Transverse colon (tissue), 4 donors: ENCODE measurements around the gene KLF2. TPM values are rescaled to one million over a fixed set of nuclear protein-coding genes. Genes with fewer than 3 reads are reported as not detected.
A peak's percentile ranks its signal among the peaks of the same experiment; 100 is the strongest.

ENCODE experiments used
- DNase-seq: peaks from one replicate; pipeline ENCODE4 v3.0.0-alpha.2; 2019
- H3K27ac ChIP-seq, 4 donors: fragments of 200-600 bp; sonication (generic); 2 replicates each; pipeline ENCODE4 v1.5.1; 2016 to 2018; ENCODE audit warnings: inconsistent platforms in 4 of 4
- H3K27me3 ChIP-seq: fragments of 200-600 bp; sonication (generic); 2 replicates; pipeline ENCODE4 v1.5.1; 2017; ENCODE audit warnings: inconsistent platforms
- H3K36me3 ChIP-seq, 4 donors: fragments of 200-600 bp; sonication (generic); 2 replicates each; pipeline ENCODE4 v1.5.1; 2017 to 2019; ENCODE audit warnings: inconsistent platforms in 4 of 4
- H3K4me1 ChIP-seq, 4 donors: fragments of 200-600 bp; sonication (generic); 2 replicates each; pipeline ENCODE4 v1.5.1; 2017 to 2020; ENCODE audit warnings: inconsistent platforms in 4 of 4
- H3K4me3 ChIP-seq, 4 donors: fragments of 200-600 bp; sonication (generic); 1 replicate in 1 of 4; 2 replicates in 3 of 4; pipeline versions ENCODE4 v1.5.1 to v1.6.1; 2017 to 2019; ENCODE audit warnings: inconsistent platforms in 4 of 4
- H3K9me3 ChIP-seq, 2 donors: fragments of 200-600 bp; sonication (generic); 2 replicates each; pipeline ENCODE4 v1.5.1; 2017 to 2019; ENCODE audit warnings: inconsistent platforms in 2 of 2
- EP300 ChIP-seq: sonication (generic); formaldehyde crosslinking; IDR thresholded peaks from one replicate; pipeline ENCODE4 v1.6.1; 2017; ENCODE audit warnings: antibody characterized with exemption, low read depth
- POLR2A ChIP-seq: fragments of 450-650 bp; IDR thresholded peaks from one replicate; pipeline ENCODE4 v1.6.1; 2016; ENCODE audit warnings: antibody characterized with exemption, mild to moderate bottlenecking, moderate library complexity
- POLR2AphosphoS5 ChIP-seq, 3 donors: sonication (generic); formaldehyde crosslinking; IDR thresholded peaks; one replicate each; pipeline ENCODE4 v1.6.1; 2016; ENCODE audit warnings: antibody characterized with exemption in 3 of 3
- WGBS, 2 donors: methylation state at CpG; one replicate each; pipeline ENCODE4 v1.1.5; 2018; ENCODE audit warnings: low coverage in 1 of 2; 5-methylcytosine and 5-hydroxymethylcytosine counted together
- in situ Hi-C, 4 donors: fragments of 200-750 bp; cut with MboI; loops; one replicate each; pipeline versions ENCODE4 v1.15.0 to v1.15.1; 2017; ENCODE audit warnings: low sequenced_read_pairs in 3 of 4, low pct_ligation_motif_present in 1 of 4, low pct_unique_long_range_greater_than_20kb in 1 of 4
- intact Hi-C: fragments of 100-400 bp; cut with DNase I; formaldehyde crosslinking; loops from one replicate; pipeline ENCODE4 v1.15.1; 2023; ENCODE audit warnings: low total_unique reads
- total RNA-seq, 4 donors: library from RNA; depleted of rRNA; stranded (reverse); fragments of >200 nt; gene quantifications; one replicate each; pipeline ENCODE4 v1.1.0, GENCODE V29; 2016
- TF ChIP-seq, protein P1 (sequence below), 5 experiments: fragments of 200-600 bp in 3 of 5; fragments of 450-650 bp in 2 of 5; sonication (generic) in 3 of 5; IDR thresholded peaks; 1 replicate in 2 of 5; 2 replicates in 3 of 5; pipeline ENCODE4 v1.5.1; 2016 to 2017; ENCODE audit warnings: antibody characterized with exemption in 5 of 5, inconsistent platforms in 3 of 5, mild to moderate bottlenecking in 2 of 5, moderate library complexity in 1 of 5

Gene KLF2
- total RNA-seq, 4 donors from 2014 or later, result 19.9 to 74.4 (median 48.9) TPM

- in situ Hi-C loops, result no loop called here
- Histone ChIP-seq H3K4me1 (peaks cover 14 to 32% (median 23%) of the 10 kb centered on the region in 4 donors), H3K9me3 (no peaks in the 10 kb centered on the region), H3K36me3 (no peaks in the 10 kb centered on the region), H3K4me3 (no peak overlapping the region), H3K27ac (peak overlapping the region; percentile 9 to 80 (median 60)), H3K27me3 (no peaks in the 10 kb centered on the region)
- WGBS, 2 donors, result 68% methylated on average over 17 of the region's 17 CpGs; no CpG with 5 or more reads in 1 of the 2 donors
- no peak for TF ChIP-seq POLR2A
- TF ChIP-seq, protein P1, sequence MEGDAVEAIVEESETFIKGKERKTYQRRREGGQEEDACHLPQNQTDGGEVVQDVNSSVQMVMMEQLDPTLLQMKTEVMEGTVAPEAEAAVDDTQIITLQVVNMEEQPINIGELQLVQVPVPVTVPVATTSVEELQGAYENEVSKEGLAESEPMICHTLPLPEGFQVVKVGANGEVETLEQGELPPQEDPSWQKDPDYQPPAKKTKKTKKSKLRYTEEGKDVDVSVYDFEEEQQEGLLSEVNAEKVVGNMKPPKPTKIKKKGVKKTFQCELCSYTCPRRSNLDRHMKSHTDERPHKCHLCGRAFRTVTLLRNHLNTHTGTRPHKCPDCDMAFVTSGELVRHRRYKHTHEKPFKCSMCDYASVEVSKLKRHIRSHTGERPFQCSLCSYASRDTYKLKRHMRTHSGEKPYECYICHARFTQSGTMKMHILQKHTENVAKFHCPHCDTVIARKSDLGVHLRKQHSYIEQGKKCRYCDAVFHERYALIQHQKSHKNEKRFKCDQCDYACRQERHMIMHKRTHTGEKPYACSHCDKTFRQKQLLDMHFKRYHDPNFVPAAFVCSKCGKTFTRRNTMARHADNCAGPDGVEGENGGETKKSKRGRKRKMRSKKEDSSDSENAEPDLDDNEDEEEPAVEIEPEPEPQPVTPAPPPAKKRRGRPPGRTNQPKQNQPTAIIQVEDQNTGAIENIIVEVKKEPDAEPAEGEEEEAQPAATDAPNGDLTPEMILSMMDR (IDR thresholded peaks at IDR 0.05), result no peak
- no peak for TF ChIP-seq EP300
- TF ChIP-seq POLR2AphosphoS5 (IDR thresholded peaks at IDR 0.05), result no peak
- intact Hi-C loops, result no loop called here
- no peak for DNase-seq
Measured at GRCh38 chr19:16372065-16372915, 47.7 kb downstream of the KLF2 start.

DNA sequence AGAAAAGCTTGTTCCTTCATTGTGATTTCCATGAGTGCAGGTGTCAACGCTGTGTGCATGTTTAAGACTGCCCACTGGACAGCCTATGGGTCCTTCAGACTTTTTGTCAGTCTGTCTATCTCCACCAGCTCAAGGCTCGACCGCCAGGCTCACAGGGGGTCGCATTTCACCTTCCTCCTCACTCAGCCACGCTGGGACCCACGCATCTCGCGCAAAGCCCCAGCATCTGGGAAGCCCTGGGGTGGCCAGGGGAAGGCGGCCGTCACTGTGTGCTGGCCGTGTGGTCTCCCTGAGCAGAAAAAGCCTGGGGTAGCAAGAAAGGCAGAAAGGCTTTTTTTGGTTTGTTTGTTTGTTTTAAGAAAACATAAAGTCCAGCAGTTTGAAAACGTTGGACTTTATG is 48.5 kb downstream of the KLF2 start:
- intact Hi-C loops, result no loop called here

DNA sequence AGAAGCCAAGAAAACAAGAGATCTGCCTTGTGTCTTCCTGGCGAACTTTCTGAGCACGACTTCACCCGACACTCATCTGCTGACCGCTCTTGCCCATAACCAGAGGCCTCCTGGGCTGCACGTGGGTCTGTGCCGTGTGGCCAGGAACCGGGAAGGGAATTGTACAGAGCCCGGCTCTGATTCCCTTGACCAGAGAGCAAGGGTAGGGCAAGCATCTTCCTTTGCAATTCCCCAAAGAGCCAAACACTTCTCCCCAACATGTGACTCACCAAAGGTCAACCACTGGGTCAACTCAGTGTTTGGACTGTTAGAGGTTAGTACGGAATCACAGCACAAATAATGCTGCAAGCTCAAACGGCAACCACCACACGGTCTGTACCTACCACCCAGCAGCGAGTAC is 48.9 kb downstream of the KLF2 start:
- in situ Hi-C loops, result no loop called here
- H3K36me3 ChIP-seq, result no peaks in the 10 kb centered on the region

More for the DNA sequence above, 48.5 kb downstream of the KLF2 start:
- Histone ChIP-seq H3K4me3 (no peak overlapping the region), H3K36me3 (no peaks in the 10 kb centered on the region), H3K4me1 (peaks cover 14 to 32% (median 23%) of the 10 kb centered on the region in 4 donors), H3K9me3 (no peaks in the 10 kb centered on the region), H3K27ac (peak overlapping the region; percentile 9 to 80 (median 60)), H3K27me3 (no peaks in the 10 kb centered on the region)
- 87% methylated on average over 12 of the region's 12 CpGs; no CpG with 5 or more reads in 1 of the 2 donors for WGBS, 2 donors
- in situ Hi-C loops, result no loop called here
- no peak for TF ChIP-seq EP300
- TF ChIP-seq, protein P1 (IDR thresholded peaks at IDR 0.05), result no peak
- no peak for TF ChIP-seq POLR2AphosphoS5 (IDR thresholded peaks at IDR 0.05)
- no peak for TF ChIP-seq POLR2A
- no peak for DNase-seq

DNA sequence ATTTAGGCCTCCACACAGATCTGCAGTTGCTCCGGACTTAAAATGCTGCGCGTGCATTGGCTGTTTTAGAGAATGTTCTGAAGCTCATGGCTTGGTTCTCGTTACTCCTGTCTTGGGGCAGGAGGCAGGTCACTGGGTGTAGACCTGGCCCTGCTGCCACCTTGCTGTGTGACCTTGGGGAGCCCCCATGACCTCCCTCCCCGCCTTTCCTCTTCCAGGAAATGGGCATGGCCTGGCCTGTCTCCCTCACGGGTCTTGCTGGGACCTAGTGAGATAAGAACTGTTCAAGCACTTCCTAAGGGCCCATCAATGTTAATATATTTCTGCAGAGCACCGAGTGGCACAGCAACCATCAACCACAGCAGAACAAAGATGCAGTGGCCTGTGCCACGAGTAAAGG is 49.4 kb downstream of the KLF2 start:
- H3K9me3 ChIP-seq, result no peaks in the 10 kb centered on the region
- peak overlapping the region in 1 of 4 donors; percentile 27 for H3K27ac ChIP-seq
- H3K4me3 ChIP-seq, result no peak overlapping the region
- H3K27me3 ChIP-seq, result no peaks in the 10 kb centered on the region
- in situ Hi-C loops, result no loop called here
- H3K36me3 ChIP-seq, result no peaks in the 10 kb centered on the region
- DNase-seq, result no peak
- WGBS, 2 donors, result 83% methylated on average over 8 of the region's 8 CpGs; no CpG with 5 or more reads in 1 of the 2 donors
- H3K4me1 ChIP-seq, result peaks cover 14 to 32% (median 23%) of the 10 kb centered on the region in 4 donors
- TF ChIP-seq POLR2AphosphoS5 (IDR thresholded peaks at IDR 0.05) (no peak), EP300 (no peak), POLR2A (no peak)
- TF ChIP-seq, protein P1 (IDR thresholded peaks at IDR 0.05), result no peak
- intact Hi-C loops, result no loop called here

More for the DNA sequence above, 48.9 kb downstream of the KLF2 start:
- 82% methylated on average over 12 of the region's 12 CpGs; no CpG with 5 or more reads in 1 of the 2 donors for WGBS, 2 donors
- no peak for DNase-seq
- TF ChIP-seq POLR2A (no peak), POLR2AphosphoS5 (IDR thresholded peaks at IDR 0.05) (no peak), EP300 (no peak)
- TF ChIP-seq, protein P1 (IDR thresholded peaks at IDR 0.05), result no peak
- Histone ChIP-seq H3K27me3 (no peaks in the 10 kb centered on the region), H3K27ac (peak overlapping the region in 3 of 4 donors; percentile 9 to 78 (median 27)), H3K4me3 (no peak overlapping the region), H3K4me1 (peaks cover 14 to 32% (median 23%) of the 10 kb centered on the region in 4 donors), H3K9me3 (no peaks in the 10 kb centered on the region)
- intact Hi-C loops, result no loop called here
